ENCODE data around the gene FRS3. TPM values are rescaled to one million over a fixed set of nuclear protein-coding genes. Genes with fewer than 3 reads are reported as not detected.

Gene FRS3
- total and polyA plus RNA-seq, 9 donors: 1.00 to 8.4 (median 6.2) TPM

- H3K27ac ChIP-seq: no peak overlapping the region
- TF ChIP-seq POLR2A (IDR thresholded peaks at IDR 0.05) (no peak), CTCF (IDR thresholded peaks at IDR 0.05) (no peak), EP300 (IDR thresholded peaks at IDR 0.05) (no peak)
- no peaks in the 10 kb centered on the region for H3K36me3 ChIP-seq
- no peak overlapping the region for H3K4me3 ChIP-seq
- no peak for DNase-seq
- no peaks in the 10 kb centered on the region for H3K9me3 ChIP-seq
- no peaks in the 10 kb centered on the region for H3K27me3 ChIP-seq
- WGBS, 3 donors: 94 to 100% (median 94%) methylated on average over 1 of the region's 1 CpG
- intact Hi-C loops (cut with DNase I): no loop called here
- peaks cover 5% of the 10 kb centered on the region for H3K4me1 ChIP-seq (ENCODE audit: insufficient read depth)
These were observed 10.3 kb upstream of the FRS3 start for GRCh38 chr6:41790045-41790444.

- DNase-seq: no peak
- no peaks in the 10 kb centered on the region for H3K9me3 ChIP-seq
- 66 to 77% (median 72%) methylated on average over 3 of the region's 3 CpGs for WGBS, 3 donors
- intact Hi-C loops (cut with DNase I): loop anchor here (5.0 to 10.0 kb wide), 5 partner anchors 133 to 1103 kb away; partner anchors contain the start of genes BYSL (in 2 of the 4) and MED20 (in 2 of the 4)
- H3K4me1 ChIP-seq (ENCODE audit: insufficient read depth): peaks cover 5% of the 10 kb centered on the region
- H3K27me3 ChIP-seq: no peaks in the 10 kb centered on the region
- H3K27ac ChIP-seq: no peak overlapping the region
- TF ChIP-seq POLR2A (IDR thresholded peaks at IDR 0.05): no peak
- no peak for TF ChIP-seq EP300 (IDR thresholded peaks at IDR 0.05)
- no peak for TF ChIP-seq CTCF (IDR thresholded peaks at IDR 0.05)
- no peak overlapping the region for H3K4me3 ChIP-seq
- no peaks in the 10 kb centered on the region for H3K36me3 ChIP-seq
These were observed 9.7 kb upstream of the FRS3 start for GRCh38 chr6:41789390-41789724.

GRCh38 chr6:41787219-41787917, 7.7 kb upstream of the FRS3 start, which contains the start of gene TOMM6:
Gene TOMM6 (plus strand): TSS chr6:41787694. CDS start chr6:41787698, 4 bp downstream.
- TF ChIP-seq CTCF (IDR thresholded peaks at IDR 0.05) (peak; percentile 97 to 99 (median 98)), EP300 (IDR thresholded peaks at IDR 0.05) (no peak), POLR2A (IDR thresholded peaks at IDR 0.05) (peak; percentile 85)
- Histone ChIP-seq H3K36me3 (no peaks in the 10 kb centered on the region), H3K4me1 (ENCODE audit: insufficient read depth) (peaks cover 5% of the 10 kb centered on the region), H3K27ac (peak within 1 kb of the TSS; percentile 80 to 92), H3K27me3 (no peaks in the 10 kb centered on the region), H3K9me3 (no peaks in the 10 kb centered on the region), H3K4me3 (peak within 1 kb of the TSS; percentile 67)
- DNase-seq: peak; percentile 95 to 98 (median 96)
- 0 to 1% (median 0%) methylated on average over 51 to 55 of the region's 55 CpGs for WGBS, 3 donors
- intact Hi-C loops (cut with DNase I): loop anchor here (2.0 to 10.0 kb wide), 6 partner anchors 135 to 1105 kb away; partner anchors contain the start of genes BYSL (in 2 of the 4) and MED20 (in 2 of the 4)

- TF ChIP-seq CTCF (IDR thresholded peaks at IDR 0.05) (peak; percentile 79 to 89 (median 88)), EP300 (IDR thresholded peaks at IDR 0.05) (no peak), POLR2A (IDR thresholded peaks at IDR 0.05) (peak; percentile 13)
- Histone ChIP-seq H3K27me3 (no peaks in the 10 kb centered on the region), H3K36me3 (no peaks in the 10 kb centered on the region), H3K4me3 (peak overlapping the region; percentile 67), H3K4me1 (ENCODE audit: insufficient read depth) (peaks cover 5% of the 10 kb centered on the region), H3K9me3 (no peaks in the 10 kb centered on the region), H3K27ac (peak overlapping the region; percentile 80 to 92)
- WGBS, 3 donors: 0 to 2% (median 1%) methylated on average over 25 to 58 of the region's 58 CpGs
- DNase-seq: peak; percentile 86 to 94 (median 91)
- intact Hi-C loops (cut with DNase I): loop anchor here (2.0 to 10.0 kb wide), 6 partner anchors 136 to 1106 kb away; partner anchors contain the start of genes BYSL (in 2 of the 4) and MED20 (in 2 of the 4)
These were observed 6.9 kb upstream of the FRS3 start for GRCh38 chr6:41786451-41787218.
